T follicular helper cell (primary cell): ENCODE measurements around the gene ZNF605.
"Not testable (repeated sequence)": the region's sequence is repeated elsewhere in the genome, so short reads cannot be mapped to it uniquely, and the experiment has no call there.

ENCODE experiments used
- DNase-seq: peaks from one replicate; pipeline ENCODE4 v3.0.0-alpha.2; 2020; ENCODE audit warnings: low read depth

The ZNF605 gene

GRCh38 chr12:132948146-132949066 is 7.7 kb downstream of the ZNF605 start:
- no peak for DNase-seq

- DNase-seq: no peak
These were observed 9.8 kb downstream of the ZNF605 start for GRCh38 chr12:132946246-132946820.

- DNase-seq: no peak
These were observed 10.3 kb downstream of the ZNF605 start for GRCh38 chr12:132945806-132946205.

- DNase-seq: no peak
These were observed 13.5 kb downstream of the ZNF605 start for GRCh38 chr12:132942611-132943010.

- DNase-seq: no peak
These were observed 14.7 kb downstream of the ZNF605 start for GRCh38 chr12:132941336-132941954.

GRCh38 chr12:132940071-132940719 is 15.9 kb downstream of the ZNF605 start:
- no peak for DNase-seq

- DNase-seq: not testable (repeated sequence)
These were observed 17.3 kb downstream of the ZNF605 start for GRCh38 chr12:132938807-132939206.

GRCh38 chr12:132937476-132937875 is 18.6 kb downstream of the ZNF605 start:
- DNase-seq: no peak

GRCh38 chr12:132936921-132937320 is 19.2 kb downstream of the ZNF605 start:
- not testable (repeated sequence) for DNase-seq

GRCh38 chr12:132936163-132936562 is 19.9 kb downstream of the ZNF605 start:
- DNase-seq: no peak

GRCh38 chr12:132926415-132926833 is 29.7 kb downstream of the ZNF605 start:
- DNase-seq: no peak

- no peak for DNase-seq
These were observed 30.3 kb downstream of the ZNF605 start for GRCh38 chr12:132925597-132926414.

GRCh38 chr12:132924356-132924755 is 31.8 kb downstream of the ZNF605 start:
- DNase-seq: no peak

GRCh38 chr12:132923356-132923909 is 32.7 kb downstream of the ZNF605 start:
- no peak for DNase-seq

- DNase-seq: no peak
These were observed 33.4 kb downstream of the ZNF605 start for GRCh38 chr12:132922676-132923075.

GRCh38 chr12:132921685-132922084 is 34.4 kb downstream of the ZNF605 start:
- DNase-seq: no peak

- no peak for DNase-seq
These were observed 37.4 kb downstream of the ZNF605 start for GRCh38 chr12:132918680-132919079.

- DNase-seq: no peak
These were observed 47.1 kb downstream of the ZNF605 start for GRCh38 chr12:132909030-132909368.

GRCh38 chr12:132908145-132909029 is 47.7 kb downstream of the ZNF605 start:
- peak; percentile 93 for DNase-seq

- DNase-seq: not testable (repeated sequence)
These were observed 48.3 kb downstream of the ZNF605 start for GRCh38 chr12:132907789-132908144.
